ENCODE results near the gene ALB.

- TF ChIP-seq BHLHE40 (IDR thresholded peaks at IDR 0.05; ENCODE audit: borderline replicate concordance) (no peak), FOXM1 (IDR thresholded peaks at IDR 0.05; ENCODE audit: borderline replicate concordance) (no peak), SUZ12 (IDR thresholded peaks at IDR 0.05) (no peak), FOXK2 (IDR thresholded peaks at IDR 0.05) (no peak), ARNT (IDR thresholded peaks at IDR 0.05) (no peak), SP1 (IDR thresholded peaks at IDR 0.05) (no peak), FOXA1 (IDR thresholded peaks at IDR 0.05) (no peak)
Measured at GRCh38 chr4:73387552-73387951, 16.5 kb upstream of the ALB start.
